ENCODE data around the gene TRAPPC2B.

- TF ChIP-seq EZH2 (IDR thresholded peaks at IDR 0.05) (no peak), EZH2phosphoT487 (IDR thresholded peaks at IDR 0.05) (no peak)
- TF ChIP-seq, protein P1, sequence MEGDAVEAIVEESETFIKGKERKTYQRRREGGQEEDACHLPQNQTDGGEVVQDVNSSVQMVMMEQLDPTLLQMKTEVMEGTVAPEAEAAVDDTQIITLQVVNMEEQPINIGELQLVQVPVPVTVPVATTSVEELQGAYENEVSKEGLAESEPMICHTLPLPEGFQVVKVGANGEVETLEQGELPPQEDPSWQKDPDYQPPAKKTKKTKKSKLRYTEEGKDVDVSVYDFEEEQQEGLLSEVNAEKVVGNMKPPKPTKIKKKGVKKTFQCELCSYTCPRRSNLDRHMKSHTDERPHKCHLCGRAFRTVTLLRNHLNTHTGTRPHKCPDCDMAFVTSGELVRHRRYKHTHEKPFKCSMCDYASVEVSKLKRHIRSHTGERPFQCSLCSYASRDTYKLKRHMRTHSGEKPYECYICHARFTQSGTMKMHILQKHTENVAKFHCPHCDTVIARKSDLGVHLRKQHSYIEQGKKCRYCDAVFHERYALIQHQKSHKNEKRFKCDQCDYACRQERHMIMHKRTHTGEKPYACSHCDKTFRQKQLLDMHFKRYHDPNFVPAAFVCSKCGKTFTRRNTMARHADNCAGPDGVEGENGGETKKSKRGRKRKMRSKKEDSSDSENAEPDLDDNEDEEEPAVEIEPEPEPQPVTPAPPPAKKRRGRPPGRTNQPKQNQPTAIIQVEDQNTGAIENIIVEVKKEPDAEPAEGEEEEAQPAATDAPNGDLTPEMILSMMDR (IDR thresholded peaks at IDR 0.05) = no peak
These were observed 45.8 kb upstream of the TRAPPC2B start for GRCh38 chr19:57317503-57317902.

All from neural progenitor cell (in vitro differentiated cells).